HepG2 (cell line): Measurements from ENCODE around the gene RIN3. TPM values are rescaled to one million over a fixed set of nuclear protein-coding genes. Genes with fewer than 3 reads are reported as not detected.

ENCODE experiments used
- ATAC-seq: fragments of 200-7000 bp; cut with Tn5 transposase; 3 replicates; pipeline ENCODE4 v1.9.1; 2020; ENCODE audit warnings: mild to moderate bottlenecking, moderate library complexity
- BruUV-seq: library from RNA; stranded (reverse); fragments of 400-500 nt; replicated peaks from 2 replicates; lab custom pipeline; 2021; lab: Mats Ljungman, UMichigan
- CTCF ChIA-PET: fragments of 300-600 bp; formaldehyde crosslinking; extraction: SDS; loops from one replicate; lab custom pipeline; 2021; ENCODE audit warnings: low total read pairs, inconsistent platforms, low intra/inter-chr PET ratio; lab: Yijun Ruan, JAX
- POLR2A ChIA-PET: fragments of 350-600 bp; sonication (Branson Sonifier 250); formaldehyde crosslinking; loops from one replicate; lab custom pipeline; 2020; ENCODE audit warnings: antibody characterized with exemption, inconsistent platforms; lab: Yijun Ruan, JAX
- DNase-seq: peaks from one replicate; pipeline ENCODE4 v3.0.0-alpha.2; 2015; ENCODE audit warnings: low spot score
- FAIRE-seq: peaks from 3 replicates; lab custom pipeline; 2011; peaks lifted over from hg19 to GRCh38; lab: Jason Lieb, UNC
- H2AFZ ChIP-seq: one replicate; pipeline ENCODE4 v1.6.1; 2011; ENCODE audit warnings: low read length, inconsistent platforms
- H3K27ac ChIP-seq: fragments of 300-600 bp; 3 replicates; pipeline ENCODE4 v1.8.0; 2011; ENCODE audit warnings: mixed run types, mild to moderate bottlenecking, mixed read lengths, low read length, inconsistent platforms; ENCODE audit not compliant: insufficient read depth; ENCODE audit errors: extremely low read length
- H3K27me3 ChIP-seq, 2 experiments: fragments of 200-600 bp in 1 of 2; 2 replicates in 1 of 2; 3 replicates in 1 of 2; pipeline versions ENCODE4 v1.6.0 to v1.8.0; 2011; ENCODE audit warnings: low read length in 2 of 2, mild to moderate bottlenecking in 2 of 2, moderate library complexity in 2 of 2, inconsistent platforms in 1 of 2; ENCODE audit not compliant: insufficient read depth in 2 of 2, control insufficient read depth in 1 of 2
- H3K36me3 ChIP-seq, 2 experiments: fragments of 200-600 bp in 1 of 2; replicated peaks in 1 of 2; 2 replicates in 1 of 2; 3 replicates in 1 of 2; pipeline versions ENCODE4 v1.5.1 to v1.8.0; 2011; ENCODE audit warnings: low read length in 2 of 2, inconsistent platforms in 1 of 2; ENCODE audit not compliant: insufficient read depth in 2 of 2, control insufficient read depth in 1 of 2
- H3K4me1 ChIP-seq: 2 replicates; pipeline ENCODE4 v1.5.1; 2012; ENCODE audit warnings: low read length, inconsistent platforms; ENCODE audit not compliant: insufficient read depth
- H3K4me2 ChIP-seq: 2 replicates; pipeline ENCODE4 v1.6.0; 2011; ENCODE audit warnings: low read depth, low read length, inconsistent platforms
- H3K4me3 ChIP-seq, 3 experiments: fragments of 200-600 bp in 1 of 3; sonication (generic), shearing (Covaris generic) in 1 of 3; replicated peaks in 1 of 3; 2 replicates each; pipeline ENCODE4 v1.5.1; 2011 to 2016; ENCODE audit warnings: low read length in 3 of 3, inconsistent platforms in 2 of 3, low read depth in 2 of 3, mild to moderate bottlenecking in 2 of 3, control low read depth in 1 of 3, mixed read lengths in 1 of 3; ENCODE audit not compliant: insufficient read depth in 1 of 3
- H3K79me2 ChIP-seq: one replicate; pipeline ENCODE4 v1.6.1; 2011; ENCODE audit warnings: low read length, inconsistent platforms; ENCODE audit not compliant: insufficient read depth
- H3K9ac ChIP-seq: 2 replicates; pipeline ENCODE4 v1.6.0; 2011; ENCODE audit warnings: mild to moderate bottlenecking, low read depth, low read length, inconsistent platforms; ENCODE audit not compliant: insufficient read depth
- H3K9me3 ChIP-seq: 2 replicates; pipeline ENCODE4 v1.5.1; 2012; ENCODE audit warnings: mild to moderate bottlenecking, low read length
- H4K20me1 ChIP-seq: 2 replicates; pipeline ENCODE4 v1.6.0; 2011; ENCODE audit warnings: inconsistent platforms, mild to moderate bottlenecking, low read length, moderate library complexity; ENCODE audit not compliant: insufficient read depth
- HHEX ChIP-seq: IDR thresholded peaks from 2 replicates; pipeline ENCODE4 v1.6.1; 2016; ENCODE audit warnings: control low read depth
- IKZF4 ChIP-seq: sonication (generic); formaldehyde crosslinking; IDR thresholded peaks from 2 replicates; pipeline ENCODE4 v1.5.1; 2020; ENCODE audit warnings: borderline replicate concordance, mild to moderate bottlenecking, low read depth, missing genetic modification reagents; ENCODE audit errors: not compliant biosample characterization
- POGZ ChIP-seq: sonication (generic); formaldehyde crosslinking; IDR thresholded peaks from 2 replicates; pipeline ENCODE4 v1.4.0; 2020; ENCODE audit warnings: mild to moderate bottlenecking, missing genetic modification reagents
- ZBTB7A ChIP-seq: sonication (generic); formaldehyde crosslinking; IDR thresholded peaks from 2 replicates; pipeline ENCODE4 v1.8.0; 2022; ENCODE audit warnings: mild to moderate bottlenecking, missing genetic modification reagents
- ZNF530 ChIP-seq: sonication (generic); formaldehyde crosslinking; IDR thresholded peaks from 2 replicates; pipeline ENCODE4 v1.5.0; 2020; ENCODE audit warnings: low read depth, mild to moderate bottlenecking, missing genetic modification reagents
- ZSCAN20 ChIP-seq: sonication (generic); formaldehyde crosslinking; IDR thresholded peaks from 2 replicates; pipeline ENCODE4 v1.4.0; 2020; ENCODE audit warnings: missing genetic modification reagents, mild to moderate bottlenecking, borderline replicate concordance
- ZSCAN25 ChIP-seq: sonication (generic); formaldehyde crosslinking; IDR thresholded peaks from 2 replicates; pipeline ENCODE4 v1.8.0; 2022; ENCODE audit warnings: mild to moderate bottlenecking, missing genetic modification reagents
- WGBS: methylation state at CpG from one replicate; pipeline ENCODE4 v1.1.6; 2017; ENCODE audit warnings: low lambda C conversion rate; 5-methylcytosine and 5-hydroxymethylcytosine counted together
- in situ Hi-C: cut with HindIII; loops from 2 replicates; pipeline ENCODE4 v1.10.0; 2017; ENCODE audit warnings: low pct_unique_long_range_greater_than_20kb; ENCODE audit not compliant: extremely low pct_ligation_motif_present
- intact Hi-C: fragments of 100-400 bp; cut with micrococcal nuclease; formaldehyde crosslinking; loops from one replicate; pipeline ENCODE4 v1.10.0; 2022; ENCODE audit not compliant: unreplicated experiment
- polyA plus RNA-seq, 8 experiments: library from polyadenylated mRNA; depleted of rRNA in 3 of 8; stranded (reverse) in 7 of 8; unstranded in 1 of 8; fragments of >200 nt; fragmentation: Illumina TruSeq in 4 of 8; extraction: Trizol in 4 of 8; gene quantifications; 2 replicates each; pipeline versions ENCODE4 v1.2.1 to v1.2.3, GENCODE V29; 2011 to 2016; ENCODE audit warnings: low read depth in 4 of 8, missing spikeins in 1 of 8, mixed read lengths in 1 of 8; ENCODE audit not compliant: insufficient read depth in 1 of 8
- total RNA-seq, 5 experiments: library from RNA; depleted of rRNA; stranded (reverse); fragments of >200 nt; fragmentation: Illumina TruSeq; extraction: Trizol; gene quantifications; 2 replicates each; pipeline ENCODE4 v1.2.3, GENCODE V29; 2016; ENCODE audit warnings: low read depth in 1 of 5
- TF ChIP-seq, protein P1 (sequence below): sonication (generic); formaldehyde crosslinking; IDR thresholded peaks from one replicate; pipeline ENCODE4 v1.5.1; 2020; ENCODE audit warnings: mild to moderate bottlenecking, missing genetic modification reagents; ENCODE audit errors: not compliant biosample characterization
- TF ChIP-seq, protein P2 (sequence below): sonication (generic); formaldehyde crosslinking; IDR thresholded peaks from 2 replicates; pipeline ENCODE4 v1.4.0; 2020; ENCODE audit warnings: mild to moderate bottlenecking, missing genetic modification reagents
- TF ChIP-seq, protein P3 (sequence below): sonication (generic); formaldehyde crosslinking; IDR thresholded peaks from 2 replicates; pipeline ENCODE4 v1.4.0; 2020; ENCODE audit warnings: missing genetic modification reagents, borderline replicate concordance
- TF ChIP-seq, protein P4 (sequence below): sonication (generic); formaldehyde crosslinking; IDR thresholded peaks from 2 replicates; pipeline ENCODE4 v1.5.0; 2020; ENCODE audit warnings: mild to moderate bottlenecking, missing genetic modification reagents, borderline replicate concordance

Gene RIN3
- total and polyA plus RNA-seq, 2 of the 13 experiments (the other 11 are each of a cell fraction or from before 2014, with no cell fraction given) = 2.3 to 3.6 TPM

DNA sequence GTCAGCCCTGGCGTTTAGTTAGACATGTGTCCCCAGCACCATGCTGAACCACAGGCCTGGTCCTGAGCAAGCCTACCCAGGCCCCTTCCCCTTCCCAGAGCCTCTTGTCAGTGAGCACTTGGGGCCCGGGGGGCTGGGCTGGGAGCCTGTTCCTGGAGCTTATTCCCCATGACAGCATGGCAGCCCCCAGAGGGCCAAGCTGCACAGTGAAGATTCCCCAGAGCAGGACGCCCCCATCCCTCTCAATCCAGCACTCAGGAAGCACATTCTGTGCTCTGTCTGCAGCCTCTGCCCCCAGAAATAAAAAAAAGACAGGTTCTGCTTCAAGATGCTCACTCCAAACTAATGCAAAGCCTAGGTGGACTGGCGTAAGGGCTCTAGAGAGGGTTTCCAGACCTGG is 117.5 kb downstream of the RIN3 start:
- ChIA-PET CTCF (no interaction called here), POLR2A (no interaction called here)
- Histone ChIP-seq H3K27ac (no peak overlapping the region), H3K9ac (no peak overlapping the region), H3K79me2 (no peaks in the 10 kb centered on the region), H3K4me3 (no peak overlapping the region), H3K4me2 (no peak overlapping the region), H3K27me3 (no peaks in the 10 kb centered on the region; a peak in 1 of 5 replicates), H3K4me1 (no peaks in the 10 kb centered on the region), H3K36me3 (0 out of 5 replicates have a peak, but pooled peaks cover 0 to 3% of the 10 kb centered on the region in 2 experiments), H2AFZ (no peak overlapping the region), H4K20me1 (no peaks in the 10 kb centered on the region), H3K9me3 (peaks cover 7% of the 10 kb centered on the region)
- no TSS peak for BruUV-seq
- FAIRE-seq = no peak
- in situ Hi-C loops = no loop called here
- DNase-seq = no peak
- ATAC-seq = no peak
- WGBS = 87% methylated on average over 2 of the region's 4 CpGs
- intact Hi-C loops = no loop called here
- TF ChIP-seq ZSCAN20 = no peak
- TF ChIP-seq, protein P1, sequence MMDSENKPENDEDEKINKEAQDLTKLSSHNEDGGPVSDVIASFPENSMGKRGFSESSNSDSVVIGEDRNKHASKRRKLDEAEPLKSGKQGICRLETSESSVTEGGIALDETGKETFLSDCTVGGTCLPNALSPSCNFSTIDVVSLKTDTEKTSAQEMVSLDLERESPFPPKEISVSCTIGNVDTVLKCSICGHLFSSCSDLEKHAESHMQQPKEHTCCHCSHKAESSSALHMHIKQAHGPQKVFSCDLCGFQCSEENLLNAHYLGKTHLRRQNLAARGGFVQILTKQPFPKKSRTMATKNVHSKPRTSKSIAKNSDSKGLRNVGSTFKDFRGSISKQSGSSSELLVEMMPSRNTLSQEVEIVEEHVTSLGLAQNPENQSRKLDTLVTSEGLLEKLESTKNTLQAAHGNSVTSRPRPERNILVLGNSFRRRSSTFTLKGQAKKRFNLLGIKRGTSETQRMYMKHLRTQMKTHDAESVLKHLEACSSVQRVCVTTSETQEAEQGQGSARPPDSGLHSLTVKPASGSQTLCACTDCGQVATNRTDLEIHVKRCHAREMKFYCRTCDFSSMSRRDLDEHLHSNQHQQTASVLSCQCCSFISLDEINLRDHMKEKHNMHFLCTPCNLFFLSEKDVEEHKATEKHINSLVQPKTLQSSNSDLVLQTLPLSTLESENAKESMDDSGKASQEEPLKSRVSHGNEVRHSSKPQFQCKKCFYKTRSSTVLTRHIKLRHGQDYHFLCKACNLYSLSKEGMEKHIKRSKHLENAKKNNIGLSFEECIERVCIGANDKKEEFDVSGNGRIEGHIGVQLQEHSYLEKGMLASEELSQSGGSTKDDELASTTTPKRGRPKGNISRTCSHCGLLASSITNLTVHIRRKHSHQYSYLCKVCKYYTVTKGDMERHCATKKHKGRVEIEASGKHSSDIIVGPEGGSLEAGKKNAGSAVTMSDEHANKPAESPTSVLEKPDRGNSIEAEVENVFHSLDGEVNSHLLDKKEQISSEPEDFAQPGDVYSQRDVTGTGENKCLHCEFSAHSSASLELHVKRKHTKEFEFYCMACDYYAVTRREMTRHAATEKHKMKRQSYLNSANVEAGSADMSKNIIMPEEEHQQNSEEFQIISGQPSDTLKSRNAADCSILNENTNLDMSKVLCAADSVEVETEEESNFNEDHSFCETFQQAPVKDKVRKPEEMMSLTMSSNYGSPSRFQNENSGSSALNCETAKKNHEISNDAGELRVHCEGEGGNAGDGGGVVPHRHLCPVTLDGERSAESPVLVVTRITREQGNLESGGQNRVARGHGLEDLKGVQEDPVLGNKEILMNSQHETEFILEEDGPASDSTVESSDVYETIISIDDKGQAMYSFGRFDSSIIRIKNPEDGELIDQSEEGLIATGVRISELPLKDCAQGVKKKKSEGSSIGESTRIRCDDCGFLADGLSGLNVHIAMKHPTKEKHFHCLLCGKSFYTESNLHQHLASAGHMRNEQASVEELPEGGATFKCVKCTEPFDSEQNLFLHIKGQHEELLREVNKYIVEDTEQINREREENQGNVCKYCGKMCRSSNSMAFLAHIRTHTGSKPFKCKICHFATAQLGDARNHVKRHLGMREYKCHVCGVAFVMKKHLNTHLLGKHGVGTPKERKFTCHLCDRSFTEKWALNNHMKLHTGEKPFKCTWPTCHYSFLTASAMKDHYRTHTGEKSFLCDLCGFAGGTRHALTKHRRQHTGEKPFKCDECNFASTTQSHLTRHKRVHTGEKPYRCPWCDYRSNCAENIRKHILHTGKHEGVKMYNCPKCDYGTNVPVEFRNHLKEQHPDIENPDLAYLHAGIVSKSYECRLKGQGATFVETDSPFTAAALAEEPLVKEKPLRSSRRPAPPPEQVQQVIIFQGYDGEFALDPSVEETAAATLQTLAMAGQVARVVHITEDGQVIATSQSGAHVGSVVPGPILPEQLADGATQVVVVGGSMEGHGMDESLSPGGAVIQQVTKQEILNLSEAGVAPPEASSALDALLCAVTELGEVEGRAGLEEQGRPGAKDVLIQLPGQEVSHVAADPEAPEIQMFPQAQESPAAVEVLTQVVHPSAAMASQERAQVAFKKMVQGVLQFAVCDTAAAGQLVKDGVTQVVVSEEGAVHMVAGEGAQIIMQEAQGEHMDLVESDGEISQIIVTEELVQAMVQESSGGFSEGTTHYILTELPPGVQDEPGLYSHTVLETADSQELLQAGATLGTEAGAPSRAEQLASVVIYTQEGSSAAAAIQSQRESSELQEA = no peak
- no peak for TF ChIP-seq POGZ (CRISPR knock-in tag)
- TF ChIP-seq ZSCAN25 (CRISPR knock-in tag) = no peak
- no peak for TF ChIP-seq ZBTB7A
- TF ChIP-seq ZNF530 = no peak
- TF ChIP-seq HHEX (CRISPR knock-in tag) = no peak
- no peak for TF ChIP-seq IKZF4 (CRISPR knock-in tag)
- TF ChIP-seq, protein P2, sequence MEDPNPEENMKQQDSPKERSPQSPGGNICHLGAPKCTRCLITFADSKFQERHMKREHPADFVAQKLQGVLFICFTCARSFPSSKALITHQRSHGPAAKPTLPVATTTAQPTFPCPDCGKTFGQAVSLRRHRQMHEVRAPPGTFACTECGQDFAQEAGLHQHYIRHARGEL (CRISPR knock-in tag) = no peak
- TF ChIP-seq, protein P3, sequence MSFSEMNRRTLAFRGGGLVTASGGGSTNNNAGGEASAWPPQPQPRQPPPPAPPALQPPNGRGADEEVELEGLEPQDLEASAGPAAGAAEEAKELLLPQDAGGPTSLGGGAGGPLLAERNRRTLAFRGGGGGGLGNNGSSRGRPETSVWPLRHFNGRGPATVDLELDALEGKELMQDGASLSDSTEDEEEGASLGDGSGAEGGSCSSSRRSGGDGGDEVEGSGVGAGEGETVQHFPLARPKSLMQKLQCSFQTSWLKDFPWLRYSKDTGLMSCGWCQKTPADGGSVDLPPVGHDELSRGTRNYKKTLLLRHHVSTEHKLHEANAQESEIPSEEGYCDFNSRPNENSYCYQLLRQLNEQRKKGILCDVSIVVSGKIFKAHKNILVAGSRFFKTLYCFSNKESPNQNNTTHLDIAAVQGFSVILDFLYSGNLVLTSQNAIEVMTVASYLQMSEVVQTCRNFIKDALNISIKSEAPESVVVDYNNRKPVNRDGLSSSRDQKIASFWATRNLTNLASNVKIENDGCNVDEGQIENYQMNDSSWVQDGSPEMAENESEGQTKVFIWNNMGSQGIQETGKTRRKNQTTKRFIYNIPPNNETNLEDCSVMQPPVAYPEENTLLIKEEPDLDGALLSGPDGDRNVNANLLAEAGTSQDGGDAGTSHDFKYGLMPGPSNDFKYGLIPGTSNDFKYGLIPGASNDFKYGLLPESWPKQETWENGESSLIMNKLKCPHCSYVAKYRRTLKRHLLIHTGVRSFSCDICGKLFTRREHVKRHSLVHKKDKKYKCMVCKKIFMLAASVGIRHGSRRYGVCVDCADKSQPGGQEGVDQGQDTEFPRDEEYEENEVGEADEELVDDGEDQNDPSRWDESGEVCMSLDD (CRISPR knock-in tag) = no peak
- TF ChIP-seq, protein P4, sequence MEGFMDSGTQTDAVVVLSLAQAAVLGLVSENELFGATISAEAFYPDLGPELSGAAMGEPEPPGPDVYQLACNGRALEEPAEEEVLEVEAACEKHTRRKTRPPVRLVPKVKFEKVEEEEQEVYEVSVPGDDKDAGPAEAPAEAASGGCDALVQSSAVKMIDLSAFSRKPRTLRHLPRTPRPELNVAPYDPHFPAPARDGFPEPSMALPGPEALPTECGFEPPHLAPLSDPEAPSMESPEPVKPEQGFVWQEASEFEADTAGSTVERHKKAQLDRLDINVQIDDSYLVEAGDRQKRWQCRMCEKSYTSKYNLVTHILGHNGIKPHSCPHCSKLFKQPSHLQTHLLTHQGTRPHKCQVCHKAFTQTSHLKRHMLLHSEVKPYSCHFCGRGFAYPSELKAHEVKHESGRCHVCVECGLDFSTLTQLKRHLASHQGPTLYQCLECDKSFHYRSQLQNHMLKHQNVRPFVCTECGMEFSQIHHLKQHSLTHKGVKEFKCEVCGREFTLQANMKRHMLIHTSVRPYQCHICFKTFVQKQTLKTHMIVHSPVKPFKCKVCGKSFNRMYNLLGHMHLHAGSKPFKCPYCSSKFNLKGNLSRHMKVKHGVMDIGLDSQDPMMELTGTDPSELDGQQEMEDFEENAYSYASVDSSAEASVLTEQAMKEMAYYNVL = no peak
